ENCODE measurements around the gene FCAMR.

FCAMR gene

DNA sequence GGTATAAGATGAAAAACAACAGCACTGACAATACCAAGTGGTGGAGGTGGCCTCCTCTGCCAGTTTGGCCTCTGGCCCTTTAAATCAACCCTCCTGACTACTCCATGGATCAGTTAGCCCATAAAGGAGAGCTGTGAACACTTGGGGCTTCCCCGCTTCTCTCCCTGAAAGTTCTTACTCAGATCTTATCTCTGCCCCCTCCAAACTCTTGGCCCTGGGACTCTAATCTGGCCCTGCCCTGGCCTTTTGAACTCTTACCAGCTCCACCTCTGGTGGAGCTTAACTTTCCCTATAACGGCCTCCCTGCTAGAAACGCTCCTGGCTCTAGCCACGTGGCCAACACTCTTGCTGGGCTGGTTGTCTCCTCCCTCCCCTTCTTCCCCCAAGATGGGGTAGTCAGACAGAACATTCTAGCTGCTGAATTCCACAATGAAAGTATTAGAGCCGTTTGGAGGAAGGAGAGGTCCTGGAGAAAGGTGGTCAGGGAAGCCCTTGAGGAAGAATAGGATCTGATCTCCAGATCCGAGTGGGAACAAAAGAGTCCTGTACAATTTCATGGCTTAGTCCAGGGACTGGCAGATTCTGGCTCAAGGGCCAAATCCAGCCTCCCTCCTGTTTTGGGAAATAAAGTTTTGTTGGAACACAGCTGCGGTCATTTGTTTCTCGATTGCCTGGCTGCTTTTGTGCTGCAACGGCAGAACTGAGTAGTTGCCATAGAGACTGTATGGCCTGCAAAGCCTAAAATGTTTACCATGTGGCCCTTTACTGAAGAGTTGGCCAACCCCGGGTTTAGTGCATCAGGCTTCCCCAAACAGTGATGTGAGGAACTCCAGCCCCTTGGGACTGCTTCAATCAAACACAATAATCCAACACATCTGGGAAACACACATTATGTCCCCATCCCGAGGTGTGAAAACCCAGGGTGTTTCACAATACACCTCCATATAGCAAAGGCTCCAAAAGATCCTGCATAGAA is 14.5 kb downstream of the FCAMR start:
- Histone ChIP-seq H3K4me3 (ENCODE audit: low read depth, low read length) (no peak overlapping the region), H3K27ac (ENCODE audit: extremely low read depth, low read depth, low read length) (no peak overlapping the region), H3K9me3 (ENCODE audit: control insufficient read depth, insufficient read depth, low read depth, low read length) (no peaks in the 10 kb centered on the region), H3K36me3 (ENCODE audit: control insufficient read depth in 2 of 2, insufficient read depth in 1 of 2, low read length in 2 of 2) (no peaks in the 10 kb centered on the region), H3K4me1 (ENCODE audit: control insufficient read depth, insufficient read depth, low read length) (no peaks in the 10 kb centered on the region)
- ChIA-PET CTCF (interaction anchor here (0.9 kb wide), 1 partner anchor 229 kb away, joined by 3 read pairs; no protein-coding TSS in a partner anchor), POLR2A (no interaction called here)
- no peak for TF ChIP-seq ZNF621 (tag by site-specific recombination; IDR thresholded peaks at IDR 0.05)
- TF ChIP-seq, protein P1, sequence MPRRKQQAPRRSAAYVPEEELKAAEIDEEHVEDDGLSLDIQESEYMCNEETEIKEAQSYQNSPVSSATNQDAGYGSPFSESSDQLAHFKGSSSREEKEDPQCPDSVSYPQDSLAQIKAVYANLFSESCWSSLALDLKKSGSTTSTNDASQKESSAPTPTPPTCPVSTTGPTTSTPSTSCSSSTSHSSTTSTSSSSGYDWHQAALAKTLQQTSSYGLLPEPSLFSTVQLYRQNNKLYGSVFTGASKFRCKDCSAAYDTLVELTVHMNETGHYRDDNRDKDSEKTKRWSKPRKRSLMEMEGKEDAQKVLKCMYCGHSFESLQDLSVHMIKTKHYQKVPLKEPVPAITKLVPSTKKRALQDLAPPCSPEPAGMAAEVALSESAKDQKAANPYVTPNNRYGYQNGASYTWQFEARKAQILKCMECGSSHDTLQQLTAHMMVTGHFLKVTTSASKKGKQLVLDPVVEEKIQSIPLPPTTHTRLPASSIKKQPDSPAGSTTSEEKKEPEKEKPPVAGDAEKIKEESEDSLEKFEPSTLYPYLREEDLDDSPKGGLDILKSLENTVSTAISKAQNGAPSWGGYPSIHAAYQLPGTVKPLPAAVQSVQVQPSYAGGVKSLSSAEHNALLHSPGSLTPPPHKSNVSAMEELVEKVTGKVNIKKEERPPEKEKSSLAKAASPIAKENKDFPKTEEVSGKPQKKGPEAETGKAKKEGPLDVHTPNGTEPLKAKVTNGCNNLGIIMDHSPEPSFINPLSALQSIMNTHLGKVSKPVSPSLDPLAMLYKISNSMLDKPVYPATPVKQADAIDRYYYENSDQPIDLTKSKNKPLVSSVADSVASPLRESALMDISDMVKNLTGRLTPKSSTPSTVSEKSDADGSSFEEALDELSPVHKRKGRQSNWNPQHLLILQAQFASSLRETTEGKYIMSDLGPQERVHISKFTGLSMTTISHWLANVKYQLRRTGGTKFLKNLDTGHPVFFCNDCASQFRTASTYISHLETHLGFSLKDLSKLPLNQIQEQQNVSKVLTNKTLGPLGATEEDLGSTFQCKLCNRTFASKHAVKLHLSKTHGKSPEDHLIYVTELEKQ (tag by site-specific recombination; IDR thresholded peaks at IDR 0.05; ENCODE audit: borderline replicate concordance): no peak
- no peak for TF ChIP-seq YY1 (tag by site-specific recombination; IDR thresholded peaks at IDR 0.05)
- TF ChIP-seq ZNF785 (tag by site-specific recombination; IDR thresholded peaks at IDR 0.05): no peak
- TF ChIP-seq, protein P2, sequence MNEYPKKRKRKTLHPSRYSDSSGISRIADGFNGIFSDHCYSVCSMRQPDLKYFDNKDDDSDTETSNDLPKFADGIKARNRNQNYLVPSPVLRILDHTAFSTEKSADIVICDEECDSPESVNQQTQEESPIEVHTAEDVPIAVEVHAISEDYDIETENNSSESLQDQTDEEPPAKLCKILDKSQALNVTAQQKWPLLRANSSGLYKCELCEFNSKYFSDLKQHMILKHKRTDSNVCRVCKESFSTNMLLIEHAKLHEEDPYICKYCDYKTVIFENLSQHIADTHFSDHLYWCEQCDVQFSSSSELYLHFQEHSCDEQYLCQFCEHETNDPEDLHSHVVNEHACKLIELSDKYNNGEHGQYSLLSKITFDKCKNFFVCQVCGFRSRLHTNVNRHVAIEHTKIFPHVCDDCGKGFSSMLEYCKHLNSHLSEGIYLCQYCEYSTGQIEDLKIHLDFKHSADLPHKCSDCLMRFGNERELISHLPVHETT (tag by site-specific recombination; IDR thresholded peaks at IDR 0.05): no peak
- TF ChIP-seq, protein P3, sequence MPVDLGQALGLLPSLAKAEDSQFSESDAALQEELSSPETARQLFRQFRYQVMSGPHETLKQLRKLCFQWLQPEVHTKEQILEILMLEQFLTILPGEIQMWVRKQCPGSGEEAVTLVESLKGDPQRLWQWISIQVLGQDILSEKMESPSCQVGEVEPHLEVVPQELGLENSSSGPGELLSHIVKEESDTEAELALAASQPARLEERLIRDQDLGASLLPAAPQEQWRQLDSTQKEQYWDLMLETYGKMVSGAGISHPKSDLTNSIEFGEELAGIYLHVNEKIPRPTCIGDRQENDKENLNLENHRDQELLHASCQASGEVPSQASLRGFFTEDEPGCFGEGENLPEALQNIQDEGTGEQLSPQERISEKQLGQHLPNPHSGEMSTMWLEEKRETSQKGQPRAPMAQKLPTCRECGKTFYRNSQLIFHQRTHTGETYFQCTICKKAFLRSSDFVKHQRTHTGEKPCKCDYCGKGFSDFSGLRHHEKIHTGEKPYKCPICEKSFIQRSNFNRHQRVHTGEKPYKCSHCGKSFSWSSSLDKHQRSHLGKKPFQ (tag by site-specific recombination; IDR thresholded peaks at IDR 0.05): no peak

DNA sequence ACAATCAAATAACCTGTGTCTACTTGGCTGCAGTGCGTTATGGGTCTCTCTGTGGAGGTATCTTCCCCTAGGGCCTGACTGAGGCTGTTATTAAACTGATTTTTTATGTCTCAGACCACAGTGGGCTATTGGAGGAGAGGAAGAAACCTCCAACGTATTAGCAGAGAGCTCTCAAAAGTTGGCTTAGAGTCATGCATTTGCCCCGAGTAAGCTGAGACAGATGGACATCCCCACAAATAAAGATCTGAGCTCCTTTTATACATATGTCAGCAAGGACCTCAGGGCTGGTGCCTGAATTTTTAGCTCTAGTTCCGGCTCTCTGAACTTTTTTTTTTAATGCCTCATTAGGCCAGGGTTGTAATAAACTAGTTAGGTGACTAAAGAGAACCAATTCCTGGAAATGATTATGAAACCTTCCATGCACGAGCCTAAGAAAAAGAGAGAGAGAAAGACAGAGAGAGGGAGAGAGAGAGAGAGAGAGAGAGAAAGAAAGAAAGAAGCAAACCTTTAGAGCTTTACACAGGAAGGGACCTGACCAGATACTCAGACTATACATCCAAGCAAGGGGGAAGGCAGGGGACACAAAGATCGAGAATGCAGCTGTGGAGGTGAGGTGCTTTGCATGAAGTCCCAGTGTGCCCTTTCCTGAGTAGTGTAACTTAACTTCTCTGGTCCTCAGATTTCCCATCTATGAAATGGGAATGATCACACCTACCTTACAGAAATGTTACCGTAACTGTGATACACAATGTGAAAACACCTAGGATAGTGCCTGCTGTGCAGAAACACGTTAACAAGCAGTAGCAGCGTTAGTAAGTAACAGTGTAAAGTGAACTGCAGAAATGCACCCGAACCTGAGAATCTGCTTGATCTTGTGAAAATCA is 15.6 kb downstream of the FCAMR start:
- POLR2A ChIA-PET: no interaction called here
- no peaks in the 10 kb centered on the region for H3K36me3 ChIP-seq (ENCODE audit: control insufficient read depth in 2 of 2, insufficient read depth in 1 of 2, low read length in 2 of 2)
- CTCF ChIA-PET: interaction anchor here (0.5 to 1.3 kb wide), 6 partner anchors 19 to 195 kb away, joined by 3 to 6 read pairs (median 4); no protein-coding TSS in a partner anchor
- no peak overlapping the region for H3K27ac ChIP-seq (ENCODE audit: extremely low read depth, low read depth, low read length)
- no peaks in the 10 kb centered on the region for H3K4me1 ChIP-seq (ENCODE audit: control insufficient read depth, insufficient read depth, low read length)
- TF ChIP-seq ZNF174 (tag by site-specific recombination; IDR thresholded peaks at IDR 0.05): no peak
- TF ChIP-seq, protein P4, sequence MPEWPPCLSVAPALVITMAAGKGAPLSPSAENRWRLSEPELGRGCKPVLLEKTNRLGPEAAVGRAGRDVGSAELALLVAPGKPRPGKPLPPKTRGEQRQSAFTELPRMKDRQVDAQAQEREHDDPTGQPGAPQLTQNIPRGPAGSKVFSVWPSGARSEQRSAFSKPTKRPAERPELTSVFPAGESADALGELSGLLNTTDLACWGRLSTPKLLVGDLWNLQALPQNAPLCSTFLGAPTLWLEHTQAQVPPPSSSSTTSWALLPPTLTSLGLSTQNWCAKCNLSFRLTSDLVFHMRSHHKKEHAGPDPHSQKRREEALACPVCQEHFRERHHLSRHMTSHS (tag by site-specific recombination; IDR thresholded peaks at IDR 0.05): no peak
- TF ChIP-seq ZNF624 (tag by site-specific recombination; IDR thresholded peaks at IDR 0.05): no peak
- TF ChIP-seq, protein P5, sequence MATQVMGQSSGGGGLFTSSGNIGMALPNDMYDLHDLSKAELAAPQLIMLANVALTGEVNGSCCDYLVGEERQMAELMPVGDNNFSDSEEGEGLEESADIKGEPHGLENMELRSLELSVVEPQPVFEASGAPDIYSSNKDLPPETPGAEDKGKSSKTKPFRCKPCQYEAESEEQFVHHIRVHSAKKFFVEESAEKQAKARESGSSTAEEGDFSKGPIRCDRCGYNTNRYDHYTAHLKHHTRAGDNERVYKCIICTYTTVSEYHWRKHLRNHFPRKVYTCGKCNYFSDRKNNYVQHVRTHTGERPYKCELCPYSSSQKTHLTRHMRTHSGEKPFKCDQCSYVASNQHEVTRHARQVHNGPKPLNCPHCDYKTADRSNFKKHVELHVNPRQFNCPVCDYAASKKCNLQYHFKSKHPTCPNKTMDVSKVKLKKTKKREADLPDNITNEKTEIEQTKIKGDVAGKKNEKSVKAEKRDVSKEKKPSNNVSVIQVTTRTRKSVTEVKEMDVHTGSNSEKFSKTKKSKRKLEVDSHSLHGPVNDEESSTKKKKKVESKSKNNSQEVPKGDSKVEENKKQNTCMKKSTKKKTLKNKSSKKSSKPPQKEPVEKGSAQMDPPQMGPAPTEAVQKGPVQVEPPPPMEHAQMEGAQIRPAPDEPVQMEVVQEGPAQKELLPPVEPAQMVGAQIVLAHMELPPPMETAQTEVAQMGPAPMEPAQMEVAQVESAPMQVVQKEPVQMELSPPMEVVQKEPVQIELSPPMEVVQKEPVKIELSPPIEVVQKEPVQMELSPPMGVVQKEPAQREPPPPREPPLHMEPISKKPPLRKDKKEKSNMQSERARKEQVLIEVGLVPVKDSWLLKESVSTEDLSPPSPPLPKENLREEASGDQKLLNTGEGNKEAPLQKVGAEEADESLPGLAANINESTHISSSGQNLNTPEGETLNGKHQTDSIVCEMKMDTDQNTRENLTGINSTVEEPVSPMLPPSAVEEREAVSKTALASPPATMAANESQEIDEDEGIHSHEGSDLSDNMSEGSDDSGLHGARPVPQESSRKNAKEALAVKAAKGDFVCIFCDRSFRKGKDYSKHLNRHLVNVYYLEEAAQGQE (tag by site-specific recombination; IDR thresholded peaks at IDR 0.05): no peak
- no peak for TF ChIP-seq ZNF311 (tag by site-specific recombination; IDR thresholded peaks at IDR 0.05; ENCODE audit: borderline replicate concordance)
- TF ChIP-seq ZNF248 (tag by site-specific recombination; IDR thresholded peaks at IDR 0.05): no peak
- TF ChIP-seq, protein P6, sequence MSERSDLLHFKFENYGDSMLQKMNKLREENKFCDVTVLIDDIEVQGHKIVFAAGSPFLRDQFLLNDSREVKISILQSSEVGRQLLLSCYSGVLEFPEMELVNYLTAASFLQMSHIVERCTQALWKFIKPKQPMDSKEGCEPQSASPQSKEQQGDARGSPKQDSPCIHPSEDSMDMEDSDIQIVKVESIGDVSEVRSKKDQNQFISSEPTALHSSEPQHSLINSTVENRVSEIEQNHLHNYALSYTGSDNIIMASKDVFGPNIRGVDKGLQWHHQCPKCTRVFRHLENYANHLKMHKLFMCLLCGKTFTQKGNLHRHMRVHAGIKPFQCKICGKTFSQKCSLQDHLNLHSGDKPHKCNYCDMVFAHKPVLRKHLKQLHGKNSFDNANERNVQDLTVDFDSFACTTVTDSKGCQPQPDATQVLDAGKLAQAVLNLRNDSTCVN (tag by site-specific recombination; optimal IDR thresholded peaks at IDR 0.05): no peak
- TF ChIP-seq, protein P7, sequence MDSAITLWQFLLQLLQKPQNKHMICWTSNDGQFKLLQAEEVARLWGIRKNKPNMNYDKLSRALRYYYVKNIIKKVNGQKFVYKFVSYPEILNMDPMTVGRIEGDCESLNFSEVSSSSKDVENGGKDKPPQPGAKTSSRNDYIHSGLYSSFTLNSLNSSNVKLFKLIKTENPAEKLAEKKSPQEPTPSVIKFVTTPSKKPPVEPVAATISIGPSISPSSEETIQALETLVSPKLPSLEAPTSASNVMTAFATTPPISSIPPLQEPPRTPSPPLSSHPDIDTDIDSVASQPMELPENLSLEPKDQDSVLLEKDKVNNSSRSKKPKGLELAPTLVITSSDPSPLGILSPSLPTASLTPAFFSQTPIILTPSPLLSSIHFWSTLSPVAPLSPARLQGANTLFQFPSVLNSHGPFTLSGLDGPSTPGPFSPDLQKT (IDR thresholded peaks at IDR 0.05; ENCODE audit: borderline replicate concordance, low read depth, low read length): no peak
- no peak for TF ChIP-seq ZNF426 (tag by site-specific recombination; IDR thresholded peaks at IDR 0.05)
- TF ChIP-seq GLI4 (tag by site-specific recombination; IDR thresholded peaks at IDR 0.05): no peak
- H3K9me3 ChIP-seq (ENCODE audit: control insufficient read depth, insufficient read depth, low read depth, low read length): no peaks in the 10 kb centered on the region
- H3K4me3 ChIP-seq (ENCODE audit: low read depth, low read length): no peak overlapping the region

Data from HEK293 (cell line).